Islet precursor cell (in vitro differentiated cells): ENCODE data around the gene SLC16A12.

Experiments
- DNase-seq: peaks from one replicate; pipeline ENCODE4 v3.0.0-alpha.2; 2018

The SLC16A12 gene

GRCh38 chr10:89535171-89536012 is at the start of gene SLC16A12:
TSS of gene SLC16A12 (minus strand) at chr10:89535594. CDS start at chr10:89462578, 73,016 bp downstream.
- DNase-seq: peak; percentile 78

GRCh38 chr10:89582022-89582421 is 46.6 kb upstream of the SLC16A12 start:
- DNase-seq: no peak

GRCh38 chr10:89580243-89580642 is 44.8 kb upstream of the SLC16A12 start:
- no peak for DNase-seq

DNA sequence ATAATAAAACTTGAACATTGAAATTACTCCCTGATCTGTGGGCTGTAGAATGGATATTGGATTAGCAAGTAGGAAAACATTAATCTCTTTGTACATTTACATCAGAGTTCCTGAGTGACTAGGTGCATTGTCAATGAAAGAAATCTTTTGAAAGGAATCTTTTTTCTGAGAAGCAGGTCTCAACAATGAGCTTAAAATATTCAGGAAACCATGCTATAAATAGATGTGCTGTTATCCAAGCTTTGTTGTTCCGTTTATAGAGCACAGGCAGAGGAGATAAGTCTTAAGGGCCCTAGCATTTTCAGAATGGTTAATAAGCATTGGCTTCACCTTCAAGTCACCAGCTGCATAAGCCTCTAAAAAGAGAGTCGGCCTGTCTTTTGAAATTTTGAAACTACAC is 41.3 kb upstream of the SLC16A12 start:
- DNase-seq: no peak

- no peak for DNase-seq
These were observed 40.6 kb upstream of the SLC16A12 start for GRCh38 chr10:89576022-89576421.

DNA sequence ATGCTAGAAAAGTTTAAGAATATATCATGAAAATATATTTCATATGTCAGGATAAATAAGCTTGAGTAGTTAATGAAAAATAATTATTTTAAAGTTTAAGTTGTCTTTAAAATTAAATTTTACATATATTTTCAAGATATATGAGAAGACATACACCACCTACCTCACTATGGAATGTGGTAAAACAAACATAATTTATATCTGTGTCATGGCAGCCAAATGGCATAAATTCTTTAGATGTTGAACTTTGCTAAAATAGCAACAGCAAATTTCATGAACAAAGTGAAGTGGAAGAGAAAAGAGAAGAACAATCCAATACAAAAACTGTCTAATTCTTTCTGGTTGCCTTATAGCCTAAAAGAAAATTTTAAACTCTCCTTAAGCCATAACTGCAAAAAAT is 39.6 kb upstream of the SLC16A12 start:
- no peak for DNase-seq

- no peak for DNase-seq
These were observed 39.0 kb upstream of the SLC16A12 start for GRCh38 chr10:89574368-89574767.

GRCh38 chr10:89567576-89568245 is 32.3 kb upstream of the SLC16A12 start:
- DNase-seq: no peak

GRCh38 chr10:89566992-89567391 is 31.6 kb upstream of the SLC16A12 start:
- DNase-seq: no peak

GRCh38 chr10:89566095-89566950 is 30.9 kb upstream of the SLC16A12 start:
- no peak for DNase-seq

DNA sequence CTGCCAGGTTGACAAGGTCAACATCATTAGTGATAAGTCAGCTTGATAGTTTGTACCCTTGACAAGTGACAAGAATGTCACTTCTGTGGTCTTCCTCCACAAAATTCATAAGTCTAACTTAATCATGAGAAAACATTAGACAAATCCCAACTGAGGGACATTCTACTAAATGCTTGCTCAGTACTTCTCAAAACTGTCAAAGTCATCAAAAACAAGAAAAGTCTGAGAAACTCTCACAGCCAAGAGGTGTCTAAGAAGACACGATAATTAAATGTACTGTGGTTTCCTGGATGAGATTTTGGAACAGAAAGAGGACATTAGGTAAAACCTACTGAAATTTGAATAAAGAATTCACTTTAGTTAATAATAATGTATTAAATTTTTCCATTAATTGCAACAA is 29.8 kb upstream of the SLC16A12 start:
- DNase-seq: no peak

DNA sequence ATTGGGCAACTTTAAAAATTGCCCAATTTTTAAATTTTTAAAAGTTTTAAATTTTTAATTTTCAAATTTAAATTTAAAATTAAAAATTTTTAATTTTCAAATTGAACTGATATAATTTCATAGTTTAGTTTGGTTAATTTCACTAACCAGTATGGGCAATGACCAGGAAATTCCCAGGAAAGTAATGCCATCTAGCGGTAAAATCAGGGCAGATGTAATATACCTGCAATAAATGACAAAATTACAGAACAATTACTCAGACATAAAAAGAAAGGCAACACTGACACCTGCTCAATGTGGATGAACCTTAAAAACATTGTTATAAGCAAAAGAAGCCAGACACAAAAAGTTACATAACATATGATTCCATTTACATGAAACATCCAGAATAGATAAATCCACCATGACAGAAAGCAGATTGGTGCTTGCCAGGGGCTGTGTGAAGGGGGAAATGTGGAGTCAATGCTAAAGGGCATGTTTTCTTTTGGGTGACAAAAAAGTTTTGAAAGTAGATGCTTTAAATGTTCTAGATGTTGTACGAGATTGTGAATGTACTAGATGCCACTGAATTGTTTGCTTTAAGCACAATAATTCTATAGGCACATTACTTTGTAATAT is 28.6 kb upstream of the SLC16A12 start:
- DNase-seq: no peak

GRCh38 chr10:89563311-89563710 is 27.9 kb upstream of the SLC16A12 start:
- no peak for DNase-seq

DNA sequence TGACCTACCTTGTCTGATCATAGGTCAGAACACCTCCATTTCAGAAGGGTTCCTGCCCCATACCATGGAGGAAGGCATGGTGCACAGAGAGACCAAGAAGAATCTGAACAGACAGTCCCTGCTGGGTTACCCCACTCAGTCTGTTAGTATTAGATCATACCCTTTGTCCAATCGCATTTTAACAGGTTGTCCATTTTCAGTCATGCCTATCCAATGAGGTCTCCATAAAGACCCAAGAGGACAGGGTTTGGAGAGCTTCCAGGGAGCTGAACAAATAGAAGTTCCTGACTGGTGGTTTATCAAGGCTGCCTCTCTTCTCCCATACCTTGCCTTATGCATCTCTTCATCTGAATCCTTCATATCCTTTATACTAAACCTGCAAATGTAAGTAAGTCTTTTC is 21.2 kb upstream of the SLC16A12 start:
- DNase-seq: no peak

GRCh38 chr10:89555688-89556445 is 20.5 kb upstream of the SLC16A12 start:
- no peak for DNase-seq

DNA sequence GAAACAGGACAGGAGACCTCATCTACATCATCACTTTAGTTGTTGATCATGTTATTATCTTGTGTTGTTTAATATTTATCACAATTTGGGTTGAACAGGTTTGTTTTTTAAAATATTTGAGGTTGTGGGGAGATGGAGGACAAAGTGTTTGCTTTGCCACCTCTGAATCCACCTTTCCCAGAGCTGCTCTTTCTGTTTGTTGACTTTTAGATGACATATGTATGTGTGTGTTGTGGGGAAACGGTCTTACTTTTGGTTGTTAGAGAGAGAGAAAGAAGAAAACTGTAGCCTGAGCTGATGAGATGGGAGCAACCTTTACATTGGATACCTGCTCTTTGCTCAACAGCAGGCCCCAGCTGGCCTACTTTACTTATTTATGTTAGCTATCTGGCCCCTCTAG is 19.0 kb upstream of the SLC16A12 start:
- no peak for DNase-seq

DNA sequence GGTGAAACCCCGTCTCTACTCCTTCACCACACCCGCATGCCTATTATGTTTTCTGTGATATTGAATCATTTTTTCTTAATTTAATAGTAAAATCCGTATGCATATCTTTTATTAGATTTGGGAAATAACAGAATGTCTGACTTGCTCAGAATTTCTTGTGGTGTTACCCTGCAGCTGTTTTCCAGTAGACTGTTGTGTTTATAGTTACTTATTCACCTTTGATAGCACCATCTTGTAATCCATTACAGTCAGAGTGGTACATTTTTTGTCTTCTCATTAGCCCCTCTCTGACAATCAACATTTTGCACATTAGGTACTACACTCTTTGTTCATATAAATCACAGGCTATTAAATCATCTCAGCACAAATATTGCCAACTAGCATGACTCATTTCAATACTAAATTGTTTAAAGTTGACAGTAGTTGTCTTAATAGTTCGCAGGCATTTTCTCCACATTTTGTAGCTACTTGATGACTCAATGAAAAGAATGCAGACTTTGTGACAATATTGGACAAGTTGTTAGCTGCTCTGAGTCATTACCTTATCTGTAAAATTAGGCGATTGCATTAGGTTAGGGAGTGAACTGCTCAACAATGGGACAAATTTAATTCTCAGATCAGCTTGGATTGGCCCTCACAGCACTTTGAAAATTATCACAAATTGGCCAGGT is 17.8 kb upstream of the SLC16A12 start:
- DNase-seq: no peak

GRCh38 chr10:89552213-89552612 is 16.8 kb upstream of the SLC16A12 start:
- DNase-seq: no peak

DNA sequence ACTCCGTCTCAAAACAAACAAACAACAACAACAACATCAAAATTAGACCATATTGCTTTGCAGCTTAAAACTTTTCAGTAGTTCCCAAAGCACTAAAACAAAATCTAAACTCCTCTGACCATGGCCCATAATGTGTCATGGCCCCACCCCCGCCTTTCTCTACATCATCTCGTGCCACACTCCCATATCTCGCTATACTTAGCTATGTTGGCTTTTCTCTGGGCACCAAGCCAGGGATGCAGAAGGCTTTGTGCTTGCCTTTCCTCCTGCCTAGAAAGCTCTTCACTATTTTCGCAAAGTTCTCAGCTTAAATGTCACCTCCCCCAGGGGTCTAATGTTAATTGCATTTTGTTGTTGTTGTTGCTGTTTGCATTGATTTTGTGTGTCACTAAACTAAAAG is 15.1 kb upstream of the SLC16A12 start:
- no peak for DNase-seq

- DNase-seq: no peak
These were observed 14.1 kb upstream of the SLC16A12 start for GRCh38 chr10:89549510-89549909.

DNA sequence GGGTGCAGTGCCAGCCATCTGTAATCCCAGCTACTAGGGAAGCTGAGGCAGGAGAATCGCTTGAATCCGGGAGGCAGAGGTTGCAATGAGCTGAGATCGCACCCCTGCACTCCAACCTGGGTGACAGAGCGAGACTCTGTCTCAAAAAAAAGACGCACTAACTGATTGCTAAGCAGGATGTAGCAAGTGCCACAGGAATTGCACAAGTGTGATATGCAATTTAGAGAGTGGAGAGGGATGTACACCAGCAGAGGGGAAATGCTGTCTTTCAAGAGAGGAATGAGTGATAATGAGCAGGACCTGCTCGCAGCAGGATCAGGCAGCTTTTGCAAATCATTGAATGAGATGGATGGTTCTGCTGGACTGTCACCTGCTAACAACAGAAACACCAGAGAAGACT is 13.3 kb upstream of the SLC16A12 start:
- no peak for DNase-seq
